Activated CD4-positive, alpha-beta memory T cell treated with anti-CD3 and anti-CD28 coated beads for 36 hours (primary cell): Measurements from ENCODE around the gene RUFY3. TPM values are rescaled to one million over a fixed set of nuclear protein-coding genes. Genes with fewer than 3 reads are reported as not detected.
A peak's percentile ranks its signal among the peaks of the same experiment; 100 is the strongest.
"Not testable (repeated sequence)": the region's sequence is repeated elsewhere in the genome, so short reads cannot be mapped to it uniquely, and the experiment has no call there.

Experiments used
- CTCF ChIA-PET: fragments of 350-600 bp; sonication (Branson Sonifier 250); formaldehyde crosslinking; loops from one replicate; lab custom pipeline; 2021; ENCODE audit warnings: antibody characterized with exemption, inconsistent platforms; lab: Charles Lee
- POLR2A ChIA-PET: fragments of 350-600 bp; sonication (Branson Sonifier 250); formaldehyde crosslinking; loops from one replicate; lab custom pipeline; 2021; ENCODE audit warnings: antibody characterized with exemption; lab: Charles Lee
- DNase-seq: peaks from one replicate; pipeline ENCODE4 v3.0.0-alpha.2; 2020
- H3K27ac Mint-ChIP-seq: one replicate; pipeline ENCODE4 v1.8.0; 2021; ENCODE audit warnings: mixed read lengths
- H3K27me3 Mint-ChIP-seq: one replicate; pipeline ENCODE4 v1.8.0; 2021; ENCODE audit warnings: mixed read lengths
- H3K36me3 Mint-ChIP-seq: one replicate; pipeline ENCODE4 v1.8.0; 2021; ENCODE audit warnings: mixed read lengths
- H3K4me1 Mint-ChIP-seq: one replicate; pipeline ENCODE4 v1.8.0; 2021; ENCODE audit warnings: low read depth, mixed read lengths
- H3K4me3 Mint-ChIP-seq: one replicate; pipeline ENCODE4 v1.8.0; 2021; ENCODE audit warnings: mild to moderate bottlenecking, mixed read lengths
- H3K9me3 Mint-ChIP-seq: one replicate; pipeline ENCODE4 v1.8.0; 2021; ENCODE audit warnings: mixed read lengths
- intact Hi-C: fragments of 100-400 bp; cut with micrococcal nuclease; formaldehyde crosslinking; loops from one replicate; pipeline ENCODE4 v1.15.1; 2023
- total RNA-seq, 2 experiments: library from RNA; stranded (reverse); gene quantifications; one replicate each; pipeline ENCODE4 v1.2.3, GENCODE V29; 2021

RUFY3 gene, protein sequence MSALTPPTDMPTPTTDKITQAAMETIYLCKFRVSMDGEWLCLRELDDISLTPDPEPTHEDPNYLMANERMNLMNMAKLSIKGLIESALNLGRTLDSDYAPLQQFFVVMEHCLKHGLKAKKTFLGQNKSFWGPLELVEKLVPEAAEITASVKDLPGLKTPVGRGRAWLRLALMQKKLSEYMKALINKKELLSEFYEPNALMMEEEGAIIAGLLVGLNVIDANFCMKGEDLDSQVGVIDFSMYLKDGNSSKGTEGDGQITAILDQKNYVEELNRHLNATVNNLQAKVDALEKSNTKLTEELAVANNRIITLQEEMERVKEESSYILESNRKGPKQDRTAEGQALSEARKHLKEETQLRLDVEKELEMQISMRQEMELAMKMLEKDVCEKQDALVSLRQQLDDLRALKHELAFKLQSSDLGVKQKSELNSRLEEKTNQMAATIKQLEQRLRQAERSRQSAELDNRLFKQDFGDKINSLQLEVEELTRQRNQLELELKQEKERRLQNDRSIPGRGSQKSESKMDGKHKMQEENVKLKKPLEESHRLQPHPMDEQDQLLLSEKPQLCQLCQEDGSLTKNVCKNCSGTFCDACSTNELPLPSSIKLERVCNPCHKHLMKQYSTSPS
- total RNA-seq, result 10 to 100 TPM; 15.8 to 17.2 TPM

DNA sequence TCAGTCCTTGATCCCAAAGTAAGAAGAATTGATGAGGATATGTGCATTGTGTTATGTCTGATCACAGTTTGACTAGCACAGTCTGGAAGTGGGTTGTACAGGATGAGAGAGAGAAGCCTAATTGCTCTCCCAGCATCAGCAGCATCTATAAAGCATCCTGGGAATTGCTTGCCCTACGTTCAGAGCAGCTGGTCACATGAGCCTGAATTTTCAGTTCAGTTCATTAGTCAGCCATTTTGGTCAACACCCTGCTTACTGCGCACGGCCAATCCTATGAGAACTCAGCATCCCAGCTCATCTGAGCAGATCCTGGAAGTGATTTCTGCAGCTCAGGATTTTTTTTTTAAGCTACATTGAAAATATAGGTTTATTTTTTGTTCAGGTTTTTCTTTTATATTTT is at the start of gene RUFY3:
RUFY3 (plus strand) TSS at position 218 of the 400 bp plus-strand sequence. CDS start 610 bp downstream, outside the sequence.
- H3K36me3 Mint-ChIP-seq, result no peaks in the 10 kb centered on the region
- H3K27ac Mint-ChIP-seq, result no peak within 1 kb of the TSS
- peaks cover 24% of the 10 kb centered on the region for H3K4me1 Mint-ChIP-seq
- ChIA-PET CTCF (interaction anchor here (1.1 kb wide), 1 partner anchor 14 kb away, joined by 3 read pairs; no protein-coding TSS in a partner anchor), POLR2A (interaction anchor here (1.1 to 1.2 kb wide), 2 partner anchors 9 to 17 kb away, joined by 3 read pairs; no protein-coding TSS in a partner anchor)
- H3K9me3 Mint-ChIP-seq, result no peaks in the 10 kb centered on the region
- no peak within 1 kb of the TSS for H3K4me3 Mint-ChIP-seq
- no peaks in the 10 kb centered on the region for H3K27me3 Mint-ChIP-seq
- no peak for DNase-seq
- intact Hi-C loops, result loop anchor here (1.0 kb wide), 1 partner anchor 13 kb away; no protein-coding TSS in a partner anchor

DNA sequence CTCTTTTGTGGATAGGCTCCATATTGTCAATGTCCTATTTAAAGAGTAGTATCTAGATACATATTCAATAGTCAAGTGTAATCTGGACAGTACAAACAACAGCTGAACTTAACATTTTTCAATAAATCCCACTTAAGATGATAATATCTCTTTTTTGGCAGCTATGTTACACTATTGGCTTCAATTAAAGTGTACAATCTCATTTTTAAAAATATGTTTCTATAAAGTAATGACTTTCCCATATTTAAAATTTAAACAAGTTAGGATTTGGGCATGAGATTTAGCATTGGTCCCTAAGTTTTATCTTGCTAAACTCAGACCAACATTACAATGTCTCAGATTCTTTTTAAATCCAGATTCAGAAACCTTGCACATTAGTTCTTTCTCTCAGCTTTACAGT is 47.6 kb upstream of the RUFY3 start:
- H3K9me3 Mint-ChIP-seq, result no peaks in the 10 kb centered on the region
- ChIA-PET CTCF (no interaction called here), POLR2A (no interaction called here)
- H3K27ac Mint-ChIP-seq, result no peak overlapping the region
- no peak for DNase-seq
- H3K36me3 Mint-ChIP-seq, result no peaks in the 10 kb centered on the region
- peaks cover 5% of the 10 kb centered on the region for H3K27me3 Mint-ChIP-seq
- no peak overlapping the region for H3K4me3 Mint-ChIP-seq
- peaks cover 8% of the 10 kb centered on the region for H3K4me1 Mint-ChIP-seq
- intact Hi-C loops, result no loop called here

DNA sequence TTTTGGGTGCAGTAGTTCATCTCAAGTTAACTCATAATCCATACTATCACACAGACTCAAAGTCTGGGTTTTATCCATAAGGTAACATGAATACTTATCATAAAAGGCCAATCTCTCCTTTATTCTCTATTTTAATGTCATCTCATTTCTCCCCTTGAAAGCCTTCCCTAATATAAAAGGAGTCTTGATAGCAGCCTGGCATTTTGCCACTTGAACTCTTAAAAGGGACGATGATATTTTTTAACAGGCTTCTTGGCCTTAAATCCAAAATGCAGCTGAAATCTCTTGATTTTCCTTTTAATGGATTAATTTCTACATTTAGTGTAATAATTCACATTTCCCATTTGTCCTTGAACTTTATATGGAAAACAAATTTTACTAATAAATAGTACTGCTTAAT is 47.0 kb upstream of the RUFY3 start:
- Mint-ChIP-seq H3K27ac (no peak overlapping the region), H3K36me3 (no peaks in the 10 kb centered on the region), H3K9me3 (no peaks in the 10 kb centered on the region), H3K4me1 (peaks cover 8% of the 10 kb centered on the region), H3K4me3 (no peak overlapping the region), H3K27me3 (peaks cover 5% of the 10 kb centered on the region)
- DNase-seq, result no peak
- intact Hi-C loops, result no loop called here
- ChIA-PET CTCF (no interaction called here), POLR2A (no interaction called here)

DNA sequence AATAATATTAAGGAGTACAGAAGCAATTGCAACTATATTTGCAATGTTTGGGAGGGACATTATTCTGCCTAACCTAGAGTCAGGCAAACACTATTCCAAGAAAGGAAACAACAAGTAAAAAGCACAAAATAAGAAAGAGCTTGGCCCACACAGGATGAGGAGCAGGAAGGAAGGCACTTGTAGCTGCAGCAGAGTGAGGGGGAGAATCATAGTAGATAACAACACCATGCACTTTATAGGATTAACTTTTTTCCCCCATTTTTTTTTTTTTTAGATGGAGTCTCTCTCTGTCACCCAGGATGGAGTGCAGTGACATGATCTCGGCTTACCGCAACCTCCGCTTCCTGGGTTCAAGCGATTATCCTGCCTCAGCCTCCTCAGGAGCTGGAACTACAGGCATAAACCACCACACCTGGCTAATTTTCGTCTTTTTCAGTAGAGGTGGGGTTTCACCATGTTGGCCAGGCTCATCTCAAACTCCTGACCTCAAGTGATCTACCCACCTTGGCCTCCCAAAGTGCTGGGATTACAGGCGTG is 45.1 kb upstream of the RUFY3 start:
- H3K4me1 Mint-ChIP-seq, result peaks cover 8% of the 10 kb centered on the region
- H3K4me3 Mint-ChIP-seq, result no peak overlapping the region
- intact Hi-C loops, result no loop called here
- H3K27me3 Mint-ChIP-seq, result peaks cover 3% of the 10 kb centered on the region
- no peaks in the 10 kb centered on the region for H3K9me3 Mint-ChIP-seq
- H3K36me3 Mint-ChIP-seq, result no peaks in the 10 kb centered on the region
- ChIA-PET CTCF (interaction anchor here (0.6 to 0.9 kb wide), 2 partner anchors 28 to 235 kb away, joined by 4 to 6 read pairs; no protein-coding TSS in a partner anchor), POLR2A (no interaction called here)
- H3K27ac Mint-ChIP-seq, result no peak overlapping the region
- no peak for DNase-seq

DNA sequence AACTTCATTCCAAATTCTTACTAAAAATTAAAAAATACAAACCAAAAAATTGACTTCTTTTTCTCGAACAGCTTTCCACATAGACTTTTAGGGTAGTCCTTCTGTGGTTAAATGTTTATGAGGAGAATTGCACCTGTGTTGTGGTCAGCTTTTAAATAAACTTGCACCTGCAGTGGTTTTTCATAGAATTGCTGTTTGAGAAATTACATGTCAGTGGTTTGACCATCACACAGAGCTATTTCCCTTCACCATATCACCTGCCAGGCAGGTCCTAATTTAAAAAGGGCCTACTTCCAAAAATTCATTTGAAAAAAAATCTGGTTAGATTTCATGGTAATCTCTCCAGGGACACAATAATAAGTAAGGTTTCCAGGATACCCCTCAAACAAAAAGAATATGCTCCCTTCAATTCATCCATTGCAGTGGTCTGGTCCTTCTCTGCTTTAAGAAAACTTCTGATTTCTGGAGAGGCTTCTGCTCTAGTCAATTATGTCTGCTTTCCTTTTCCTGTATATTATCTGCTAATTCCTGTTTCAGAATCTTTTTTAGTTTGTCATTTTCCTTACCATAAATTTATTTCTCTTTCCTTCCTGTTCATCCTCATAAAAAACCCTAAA is 43.3 kb upstream of the RUFY3 start:
- H3K4me1 Mint-ChIP-seq, result peaks cover 8% of the 10 kb centered on the region
- peaks cover 2% of the 10 kb centered on the region for H3K27me3 Mint-ChIP-seq
- H3K27ac Mint-ChIP-seq, result no peak overlapping the region
- no peak overlapping the region for H3K4me3 Mint-ChIP-seq
- ChIA-PET POLR2A (no interaction called here), CTCF (interaction anchor here (0.6 to 1.2 kb wide), 3 partner anchors 9 to 1721 kb away, joined by 3 read pairs; no protein-coding TSS in a partner anchor)
- no peak for DNase-seq
- intact Hi-C loops, result no loop called here
- H3K36me3 Mint-ChIP-seq, result no peaks in the 10 kb centered on the region
- no peaks in the 10 kb centered on the region for H3K9me3 Mint-ChIP-seq

DNA sequence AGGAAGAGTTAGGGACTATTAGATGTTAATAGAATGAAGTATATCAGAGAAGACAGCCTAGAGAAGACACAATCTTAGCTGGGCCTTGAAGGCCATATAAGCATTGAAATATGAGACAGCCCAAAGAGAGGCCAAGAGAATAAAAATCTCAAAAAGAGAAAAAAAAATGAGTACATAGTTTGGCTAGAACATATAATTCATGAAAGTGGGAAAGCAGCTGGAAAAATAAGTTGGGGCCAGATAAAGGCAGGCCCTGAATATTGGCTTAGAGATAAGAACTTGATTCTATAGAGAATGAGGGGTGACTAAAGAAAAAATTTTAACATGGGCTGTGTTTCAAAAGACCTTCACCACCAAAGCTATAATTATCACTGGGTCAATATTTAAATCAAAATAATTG is 40.8 kb upstream of the RUFY3 start:
- intact Hi-C loops, result no loop called here
- Mint-ChIP-seq H3K9me3 (no peaks in the 10 kb centered on the region), H3K4me1 (peaks cover 8% of the 10 kb centered on the region), H3K27ac (no peak overlapping the region), H3K27me3 (no peaks in the 10 kb centered on the region), H3K4me3 (no peak overlapping the region), H3K36me3 (no peaks in the 10 kb centered on the region)
- CTCF ChIA-PET, result no interaction called here
- POLR2A ChIA-PET, result interaction anchor here (0.6 kb wide), 1 partner anchor 195 kb away, joined by 4 read pairs; no protein-coding TSS in a partner anchor
- DNase-seq, result no peak

DNA sequence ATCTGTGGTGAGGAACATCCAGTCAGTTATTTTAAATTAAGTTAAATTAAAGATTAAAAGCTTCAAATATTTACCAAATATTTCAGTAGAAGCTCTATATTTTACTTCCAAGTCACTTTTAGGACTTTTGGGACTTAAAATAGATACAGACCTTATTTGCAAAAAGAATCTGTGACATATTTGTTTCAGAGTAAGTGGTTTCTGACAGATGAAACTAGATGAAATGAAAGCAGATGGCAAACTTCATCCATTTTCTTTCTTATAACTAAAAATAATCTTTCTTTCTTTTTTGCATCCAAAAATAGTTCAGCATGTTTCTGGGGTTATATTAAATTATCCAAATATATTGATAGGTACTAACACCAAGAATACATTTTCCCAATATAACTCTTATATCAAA is 40.1 kb upstream of the RUFY3 start:
- H3K4me3 Mint-ChIP-seq, result no peak overlapping the region
- no peaks in the 10 kb centered on the region for H3K36me3 Mint-ChIP-seq
- H3K4me1 Mint-ChIP-seq, result peaks cover 10% of the 10 kb centered on the region
- ChIA-PET POLR2A (no interaction called here), CTCF (no interaction called here)
- no peaks in the 10 kb centered on the region for H3K27me3 Mint-ChIP-seq
- H3K9me3 Mint-ChIP-seq, result no peaks in the 10 kb centered on the region
- DNase-seq, result no peak
- intact Hi-C loops, result no loop called here
- no peak overlapping the region for H3K27ac Mint-ChIP-seq

DNA sequence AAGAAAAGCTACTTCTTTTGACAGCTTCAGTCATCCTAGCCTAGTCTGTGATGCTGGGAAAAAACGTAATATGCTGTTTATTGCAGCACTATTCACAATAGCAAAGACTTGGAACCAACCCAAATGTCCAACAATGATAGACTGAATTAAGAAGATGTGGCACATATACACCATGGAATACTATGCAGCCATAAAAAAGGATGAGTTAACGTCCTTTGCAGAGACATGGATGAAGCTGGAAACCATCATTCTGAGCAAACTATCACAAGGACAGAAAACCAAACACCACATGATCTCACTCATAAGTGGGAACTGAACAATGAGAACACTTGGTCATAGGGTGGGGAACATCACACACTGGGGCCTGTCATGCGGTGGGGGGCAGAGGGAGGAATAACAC is 39.6 kb upstream of the RUFY3 start:
- H3K4me3 Mint-ChIP-seq, H3K27me3 Mint-ChIP-seq, intact Hi-C loops, DNase-seq, POLR2A ChIA-PET, H3K4me1 Mint-ChIP-seq, H3K36me3 Mint-ChIP-seq, H3K9me3 Mint-ChIP-seq, H3K27ac Mint-ChIP-seq, CTCF ChIA-PET: not testable (repeated sequence)

DNA sequence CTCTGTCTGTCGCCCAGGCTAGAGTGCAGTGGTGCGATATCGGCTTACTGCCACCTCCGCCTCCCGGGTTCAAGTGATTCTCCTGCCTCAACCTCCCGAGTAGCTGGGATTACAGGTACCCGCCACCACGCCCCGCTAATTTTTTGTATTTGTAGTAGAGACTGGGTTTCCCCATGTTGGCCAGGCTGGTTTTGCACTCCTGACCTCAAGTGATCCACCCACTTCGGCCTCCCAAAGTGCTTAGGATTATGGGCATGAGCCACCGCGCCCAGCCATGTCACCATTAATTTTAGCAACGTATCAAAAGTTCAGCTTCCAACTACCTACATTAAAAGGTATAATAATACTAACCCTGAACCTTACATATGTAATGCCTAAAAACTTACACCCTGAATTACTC is 34.4 kb upstream of the RUFY3 start:
- Mint-ChIP-seq H3K36me3 (peaks cover 29% of the 10 kb centered on the region), H3K27me3 (no peaks in the 10 kb centered on the region), H3K27ac (peak overlapping the region; percentile 97), H3K4me1 (peaks cover 33% of the 10 kb centered on the region), H3K9me3 (no peaks in the 10 kb centered on the region), H3K4me3 (peak overlapping the region; percentile 99)
- intact Hi-C loops, result loop anchor here (1.0 kb wide), 1 partner anchor 86 kb away; no protein-coding TSS in a partner anchor
- peak; percentile 46 for DNase-seq
- CTCF ChIA-PET, result interaction anchor here (0.6 to 1.2 kb wide), 6 partner anchors 9 to 35 kb away, joined by 3 to 6 read pairs (median 4); no protein-coding TSS in a partner anchor
- POLR2A ChIA-PET, result interaction anchor here (0.5 to 1.2 kb wide), 4 partner anchors 17 to 606 kb away, joined by 3 to 5 read pairs (median 3); partner anchors contain the start of gene DCK

DNA sequence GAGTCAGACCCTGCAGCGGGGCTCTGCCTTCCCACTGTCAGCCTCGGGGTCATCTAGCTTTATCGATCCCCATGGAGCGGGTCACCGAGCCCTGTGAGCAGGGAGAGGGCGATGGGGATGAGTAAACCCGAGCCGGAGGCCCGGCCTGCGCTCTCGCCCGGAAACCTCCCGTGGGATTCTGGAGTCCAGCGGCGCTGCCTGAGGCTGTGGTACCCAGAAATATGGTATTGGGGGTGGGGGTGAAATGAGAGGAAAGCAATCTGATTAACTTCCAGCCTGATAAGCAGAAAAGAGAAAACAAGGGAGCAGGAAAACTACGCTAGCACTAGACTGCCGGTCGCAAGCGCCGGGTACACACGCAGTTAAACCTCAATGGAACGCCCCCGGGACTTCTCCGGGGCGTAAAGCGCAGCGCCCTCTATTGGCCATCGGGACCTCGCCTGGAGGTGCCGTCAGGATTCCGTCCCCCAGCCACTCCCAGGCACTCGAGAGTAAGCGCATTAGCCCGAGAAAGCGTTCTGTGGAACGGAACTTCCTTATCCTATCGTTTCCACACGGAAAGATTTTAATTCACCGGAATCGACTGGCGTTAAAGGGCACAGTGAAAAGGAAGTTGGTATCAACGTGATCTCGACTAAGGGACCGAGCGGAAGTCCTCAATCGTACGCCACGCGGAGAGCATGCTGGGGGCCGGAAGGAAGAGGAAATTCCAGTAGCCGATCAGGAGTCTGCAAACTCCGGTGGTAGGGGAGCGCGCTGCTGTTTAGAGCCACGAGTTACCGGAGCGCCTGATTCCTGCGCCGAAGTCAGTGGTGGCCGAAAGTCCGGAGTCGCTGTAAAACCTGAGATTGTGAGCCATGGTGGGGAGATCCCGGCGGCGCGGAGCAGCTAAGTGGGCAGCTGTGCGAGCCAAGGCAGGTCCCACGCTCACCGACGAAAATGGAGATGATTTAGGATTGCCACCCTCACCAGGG is 33.7 kb upstream of the RUFY3 start, which contains the start of gene UTP3:
UTP3 (plus strand) TSS at position 712 of the 974 bp plus-strand sequence; CDS start at position 858, 146 bp downstream.
- intact Hi-C loops, result loop anchor here (1.0 to 2.0 kb wide), 11 partner anchors 16 to 317 kb away; partner anchors contain the start of genes DCK, GRSF1 and MOB1B
- Mint-ChIP-seq H3K36me3 (peaks cover 29% of the 10 kb centered on the region), H3K27me3 (no peaks in the 10 kb centered on the region), H3K27ac (peak within 1 kb of the TSS; percentile 97), H3K4me3 (peak within 1 kb of the TSS; percentile 99), H3K9me3 (no peaks in the 10 kb centered on the region), H3K4me1 (peaks cover 33% of the 10 kb centered on the region)
- ChIA-PET CTCF (interaction anchor here (0.6 to 2.3 kb wide), 14 partner anchors 9 to 214 kb away, joined by 3 to 23 read pairs (median 4); partner anchors contain the start of gene MOB1B), POLR2A (interaction anchor here (0.6 to 2.2 kb wide), 7 partner anchors 16 to 305 kb away, joined by 3 to 14 read pairs (median 5); partner anchors contain the start of genes DCK and GRSF1)
- peak; percentile 96 for DNase-seq
